GM06990 (cell line): ENCODE data around the gene RALGDS.

Source experiments
- DNase-seq: peaks from one replicate; pipeline ENCODE4 v3.0.0-alpha.2; 2011; ENCODE audit not compliant: insufficient read length; ENCODE audit errors: extremely low read depth
- H3K27me3 ChIP-seq: replicated peaks from 2 replicates; pipeline ENCODE4 v1.6.0; 2011; ENCODE audit warnings: low read length; ENCODE audit not compliant: control insufficient read depth, insufficient read depth
- H3K36me3 ChIP-seq: 2 replicates; pipeline ENCODE4 v1.5.1; 2011; ENCODE audit warnings: low read length; ENCODE audit not compliant: control insufficient read depth, insufficient read depth
- H3K4me3 ChIP-seq: replicated peaks from 2 replicates; pipeline ENCODE4 v1.5.1; 2011; ENCODE audit warnings: low read depth, mild to moderate bottlenecking, control low read depth, low read length
- TF ChIP-seq, protein P1 (sequence below): IDR thresholded peaks from 2 replicates; pipeline ENCODE4 v1.5.1; 2011; ENCODE audit warnings: low read length, control low read depth, mild to moderate bottlenecking, inconsistent platforms; ENCODE audit not compliant: insufficient read depth, poor library complexity, severe bottlenecking

The RALGDS gene

DNA sequence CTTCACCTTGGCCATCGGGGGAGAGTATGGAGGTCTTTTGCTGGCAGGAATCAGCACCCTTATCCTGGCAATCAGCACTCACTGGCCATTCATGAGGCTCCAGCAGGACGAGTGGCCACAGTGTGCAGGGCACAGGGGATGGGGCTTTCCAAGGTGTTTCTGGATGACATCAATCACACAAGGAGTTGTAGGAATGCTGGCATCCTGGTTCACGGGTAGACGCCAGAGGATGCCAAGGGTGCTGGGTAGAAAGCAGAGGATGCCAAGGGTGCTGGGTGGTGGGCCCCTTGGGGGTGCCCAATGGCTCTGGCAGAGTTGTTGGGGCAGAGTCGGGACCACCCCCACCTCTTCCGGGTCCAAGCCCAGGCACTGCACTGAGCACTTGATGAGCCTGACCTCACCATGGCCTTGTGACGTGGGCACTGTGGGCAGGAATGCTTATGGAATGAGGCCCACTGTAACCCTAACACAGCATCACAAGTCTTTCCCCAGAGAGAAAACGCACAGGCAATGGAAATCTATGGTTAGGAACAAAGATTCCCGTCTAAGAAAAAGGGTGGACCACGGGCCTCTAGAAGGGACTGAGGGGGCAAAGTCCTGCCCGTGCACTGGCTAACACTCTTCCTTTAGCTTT lies 30.2 kb downstream of the RALGDS start:
- DNase-seq = no peak
- Histone ChIP-seq H3K4me3 (no peak overlapping the region), H3K36me3 (no peaks in the 10 kb centered on the region), H3K27me3 (no peaks in the 10 kb centered on the region)
- TF ChIP-seq, protein P1, sequence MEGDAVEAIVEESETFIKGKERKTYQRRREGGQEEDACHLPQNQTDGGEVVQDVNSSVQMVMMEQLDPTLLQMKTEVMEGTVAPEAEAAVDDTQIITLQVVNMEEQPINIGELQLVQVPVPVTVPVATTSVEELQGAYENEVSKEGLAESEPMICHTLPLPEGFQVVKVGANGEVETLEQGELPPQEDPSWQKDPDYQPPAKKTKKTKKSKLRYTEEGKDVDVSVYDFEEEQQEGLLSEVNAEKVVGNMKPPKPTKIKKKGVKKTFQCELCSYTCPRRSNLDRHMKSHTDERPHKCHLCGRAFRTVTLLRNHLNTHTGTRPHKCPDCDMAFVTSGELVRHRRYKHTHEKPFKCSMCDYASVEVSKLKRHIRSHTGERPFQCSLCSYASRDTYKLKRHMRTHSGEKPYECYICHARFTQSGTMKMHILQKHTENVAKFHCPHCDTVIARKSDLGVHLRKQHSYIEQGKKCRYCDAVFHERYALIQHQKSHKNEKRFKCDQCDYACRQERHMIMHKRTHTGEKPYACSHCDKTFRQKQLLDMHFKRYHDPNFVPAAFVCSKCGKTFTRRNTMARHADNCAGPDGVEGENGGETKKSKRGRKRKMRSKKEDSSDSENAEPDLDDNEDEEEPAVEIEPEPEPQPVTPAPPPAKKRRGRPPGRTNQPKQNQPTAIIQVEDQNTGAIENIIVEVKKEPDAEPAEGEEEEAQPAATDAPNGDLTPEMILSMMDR = no peak

GRCh38 chr9:133090187-133090586 lies 30.9 kb downstream of the RALGDS start:
- TF ChIP-seq, protein P1 = no peak
- H3K27me3 ChIP-seq = no peaks in the 10 kb centered on the region

DNA sequence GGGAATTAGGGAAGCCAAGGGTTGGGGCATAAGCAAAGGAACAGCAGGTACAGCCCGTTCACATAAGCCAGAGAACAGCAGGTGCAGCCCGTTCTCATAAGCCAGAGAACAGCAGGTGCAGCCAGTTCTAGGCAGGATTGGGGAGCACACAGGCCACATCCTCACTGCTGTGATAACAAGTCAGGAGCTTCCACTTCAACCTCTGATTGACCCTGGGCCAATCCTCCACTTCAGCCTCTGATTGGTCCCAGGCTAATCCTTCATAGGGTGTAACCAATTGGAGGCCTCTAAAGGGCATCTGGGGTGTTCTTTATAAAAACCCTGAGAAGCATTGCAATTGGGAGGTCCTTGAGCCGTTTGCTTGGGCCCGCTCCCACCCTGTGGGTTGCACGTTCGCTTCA lies 31.8 kb downstream of the RALGDS start:
- Histone ChIP-seq H3K36me3 (no peaks in the 10 kb centered on the region), H3K4me3 (no peak overlapping the region), H3K27me3 (no peaks in the 10 kb centered on the region)
- DNase-seq = no peak
- TF ChIP-seq, protein P1 = no peak

More at GRCh38 chr9:133090187-133090586, 30.9 kb downstream of the RALGDS start:
- Histone ChIP-seq H3K36me3 (no peaks in the 10 kb centered on the region), H3K4me3 (no peak overlapping the region)
- DNase-seq = no peak

DNA sequence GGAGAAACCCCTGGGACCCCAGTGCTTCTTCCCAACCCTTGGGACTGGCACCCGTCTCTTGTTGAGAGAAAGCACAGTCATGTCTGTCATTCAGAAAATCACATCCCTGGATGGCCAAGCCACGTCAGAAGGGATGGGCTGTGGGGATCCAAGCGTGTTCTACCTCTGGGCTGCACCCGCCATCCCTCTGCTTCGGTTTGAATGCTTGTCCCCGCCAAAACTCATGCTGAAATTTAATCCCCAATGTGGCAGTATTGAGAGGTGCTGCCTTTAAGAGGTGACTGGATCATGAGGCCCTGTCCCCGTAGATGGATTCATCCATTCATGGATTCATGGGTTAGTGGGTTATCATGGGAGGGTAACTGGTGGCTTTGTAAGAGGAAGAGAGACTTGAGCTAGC lies 32.3 kb downstream of the RALGDS start:
- no peak overlapping the region for H3K4me3 ChIP-seq
- no peaks in the 10 kb centered on the region for H3K27me3 ChIP-seq
- no peaks in the 10 kb centered on the region for H3K36me3 ChIP-seq
- TF ChIP-seq, protein P1 = no peak
- DNase-seq = no peak

DNA sequence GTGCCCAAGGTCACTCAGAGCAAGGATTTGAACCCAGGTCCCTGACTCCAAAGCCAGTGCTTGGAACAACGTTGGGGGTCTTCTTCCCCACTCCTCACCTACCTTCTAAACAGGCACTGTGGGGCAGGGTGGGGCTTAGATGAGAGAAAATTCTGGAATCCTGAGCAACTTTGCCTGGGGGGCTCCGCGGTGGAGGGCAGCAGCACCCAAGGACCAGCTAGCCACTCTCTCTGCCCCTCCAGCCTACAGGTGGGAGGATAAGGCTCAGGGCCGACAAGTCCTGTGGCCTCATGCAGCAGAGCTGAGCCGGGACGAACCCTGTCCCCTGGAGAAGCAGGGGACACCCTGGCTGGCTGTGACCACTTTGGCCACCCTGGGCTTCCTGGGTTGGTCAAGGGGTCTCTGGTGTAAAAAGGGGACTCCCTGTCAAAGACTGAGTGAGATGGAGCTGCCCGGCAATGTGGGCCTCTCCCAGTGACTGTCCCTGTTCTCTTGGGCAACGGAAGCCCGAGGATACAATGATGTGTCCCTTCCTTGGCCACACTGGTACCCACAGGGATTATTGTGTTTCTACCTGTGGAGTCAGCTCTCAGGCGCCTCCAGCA lies 32.8 kb downstream of the RALGDS start:
- DNase-seq = no peak
- H3K27me3 ChIP-seq = no peaks in the 10 kb centered on the region
- H3K36me3 ChIP-seq = no peaks in the 10 kb centered on the region
- no peak overlapping the region for H3K4me3 ChIP-seq
- TF ChIP-seq, protein P1 = no peak
